Neural progenitor cell (in vitro differentiated cells): ENCODE data around the gene SPINT3. TPM values are rescaled to one million over a fixed set of nuclear protein-coding genes. Genes with fewer than 3 reads are reported as not detected.

Experiments used
- DNase-seq: peaks from one replicate; pipeline ENCODE4 v3.0.0-alpha.2; 2016; ENCODE audit warnings: low spot score
- H2AFZ ChIP-seq: fragments of 200-600 bp; sonication (generic); replicated peaks from 2 replicates; pipeline ENCODE4 v1.6.1; 2016; ENCODE audit warnings: antibody characterized with exemption
- H3F3A ChIP-seq: fragments of 200-600 bp; sonication (generic); 2 replicates; pipeline ENCODE4 v1.6.1; 2016; ENCODE audit warnings: antibody characterized with exemption, low read depth
- H3K27ac ChIP-seq: fragments of 200-600 bp; sonication (generic); 2 replicates; pipeline ENCODE4 v1.5.1; 2016; ENCODE audit warnings: mild to moderate bottlenecking
- H3K27me3 ChIP-seq: fragments of 200-600 bp; sonication (generic); 2 replicates; pipeline ENCODE4 v1.6.1; 2016; ENCODE audit warnings: mild to moderate bottlenecking, moderate library complexity
- H3K36me3 ChIP-seq: fragments of 200-600 bp; sonication (generic); 2 replicates; pipeline ENCODE4 v1.5.1; 2016
- H3K4me1 ChIP-seq: fragments of 200-600 bp; sonication (generic); 2 replicates; pipeline ENCODE4 v1.6.1; 2016; ENCODE audit warnings: mixed run types
- H3K4me2 ChIP-seq: fragments of 200-600 bp; sonication (generic); 2 replicates; pipeline ENCODE4 v1.6.1; 2016
- H3K4me3 ChIP-seq: fragments of 200-600 bp; sonication (generic); 2 replicates; pipeline ENCODE4 v1.5.1; 2016
- H3K79me2 ChIP-seq: fragments of 200-600 bp; sonication (generic); 2 replicates; pipeline ENCODE4 v1.6.1; 2016; ENCODE audit warnings: low read depth
- H3K9ac ChIP-seq: fragments of 200-600 bp; sonication (generic); 2 replicates; pipeline ENCODE4 v1.6.1; 2016
- H3K9me3 ChIP-seq: fragments of 200-600 bp; sonication (generic); 2 replicates; pipeline ENCODE4 v1.5.1; 2016; ENCODE audit warnings: low read depth
- H4K20me1 ChIP-seq: fragments of 200-600 bp; sonication (generic); 2 replicates; pipeline ENCODE4 v1.6.1; 2016; ENCODE audit warnings: low read depth
- H3K27ac Mint-ChIP-seq: 3 replicates; pipeline ENCODE4 v1.8.0; 2021; ENCODE audit warnings: mixed read lengths
- H3K27me3 Mint-ChIP-seq: 2 replicates; pipeline ENCODE4 v1.8.0; 2022; ENCODE audit warnings: low read depth, mild to moderate bottlenecking, inconsistent platforms, moderate library complexity, mixed read lengths; ENCODE audit not compliant: insufficient read depth
- H3K36me3 Mint-ChIP-seq: 3 replicates; pipeline ENCODE4 v1.8.0; 2021; ENCODE audit warnings: mixed read lengths
- H3K4me1 Mint-ChIP-seq: 3 replicates; pipeline ENCODE4 v1.8.0; 2021; ENCODE audit warnings: mixed read lengths
- H3K4me3 Mint-ChIP-seq: 3 replicates; pipeline ENCODE4 v1.8.0; 2021; ENCODE audit warnings: mild to moderate bottlenecking, moderate library complexity, mixed read lengths
- H3K9me3 Mint-ChIP-seq: 3 replicates; pipeline ENCODE4 v1.8.0; 2020; ENCODE audit warnings: mixed read lengths
- EZH2 ChIP-seq: fragments of 200-600 bp; sonication (generic); IDR thresholded peaks from 2 replicates; pipeline ENCODE4 v1.6.1; 2017; ENCODE audit warnings: antibody characterized with exemption, mild to moderate bottlenecking, moderate library complexity
- EZH2phosphoT487 ChIP-seq: fragments of 200-600 bp; sonication (generic); IDR thresholded peaks from 2 replicates; pipeline ENCODE4 v1.6.1; 2017; ENCODE audit warnings: antibody characterized with exemption
- small RNA-seq: library from RNA; depleted of rRNA; stranded (forward); fragments of <200 nt; gene quantifications from one replicate; pipeline ENCODE3, GENCODE V24; 2015
- total RNA-seq: library from RNA; depleted of rRNA; stranded (reverse); fragments of >200 nt; gene quantifications from 2 replicates; pipeline ENCODE4 v1.2.3, GENCODE V29; 2015; ENCODE audit warnings: low replicate concordance
- TF ChIP-seq, protein P1 (sequence below): fragments of 200-600 bp; sonication (generic); IDR thresholded peaks from 2 replicates; pipeline ENCODE4 v1.5.1; 2017; ENCODE audit warnings: antibody characterized with exemption, mild to moderate bottlenecking

SPINT3 gene
- total RNA-seq, 1 donor from 2014 or later: not detected

DNA sequence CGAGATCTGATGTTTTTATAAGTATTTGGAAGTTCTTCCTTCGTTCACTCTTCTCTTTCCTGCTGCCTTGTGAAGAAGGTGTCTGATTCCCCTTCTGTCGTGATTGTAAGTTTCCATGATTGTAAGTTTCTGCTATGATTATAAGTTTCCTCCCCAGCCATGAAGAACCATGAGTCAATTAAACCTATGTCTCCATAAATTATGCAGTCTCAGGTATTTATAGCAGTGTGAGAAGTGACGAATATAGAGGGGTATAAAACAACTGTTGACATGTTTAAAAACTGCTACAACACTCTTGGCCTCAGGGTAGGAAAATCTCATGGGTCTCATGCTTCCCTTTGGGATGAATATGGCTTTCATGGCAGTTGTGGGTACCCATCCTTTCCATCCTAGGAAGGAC lies 51.7 kb downstream of the SPINT3 start:
- Mint-ChIP-seq H3K4me3 (no peak overlapping the region), H3K27me3 (peaks cover 9% of the 10 kb centered on the region), H3K4me1 (peaks cover 6% of the 10 kb centered on the region), H3K9me3 (no peaks in the 10 kb centered on the region), H3K36me3 (no peaks in the 10 kb centered on the region), H3K27ac (no peak overlapping the region)
- no peak overlapping the region for H3K4me3 ChIP-seq
- H3K27ac ChIP-seq: no peak overlapping the region
- no peaks in the 10 kb centered on the region for H3K79me2 ChIP-seq
- no peaks in the 10 kb centered on the region for H3K4me1 ChIP-seq
- no peaks in the 10 kb centered on the region for H3K9me3 ChIP-seq
- DNase-seq: no peak
- no peak overlapping the region for H3K4me2 ChIP-seq
- H4K20me1 ChIP-seq: no peaks in the 10 kb centered on the region
- no peak overlapping the region for H2AFZ ChIP-seq
- H3K36me3 ChIP-seq: no peaks in the 10 kb centered on the region
- H3K9ac ChIP-seq: no peak overlapping the region
- peaks cover 35% of the 10 kb centered on the region for H3K27me3 ChIP-seq
- no peaks in the 10 kb centered on the region for H3F3A ChIP-seq
- no peak for TF ChIP-seq EZH2
- TF ChIP-seq EZH2phosphoT487: no peak
- TF ChIP-seq, protein P1, sequence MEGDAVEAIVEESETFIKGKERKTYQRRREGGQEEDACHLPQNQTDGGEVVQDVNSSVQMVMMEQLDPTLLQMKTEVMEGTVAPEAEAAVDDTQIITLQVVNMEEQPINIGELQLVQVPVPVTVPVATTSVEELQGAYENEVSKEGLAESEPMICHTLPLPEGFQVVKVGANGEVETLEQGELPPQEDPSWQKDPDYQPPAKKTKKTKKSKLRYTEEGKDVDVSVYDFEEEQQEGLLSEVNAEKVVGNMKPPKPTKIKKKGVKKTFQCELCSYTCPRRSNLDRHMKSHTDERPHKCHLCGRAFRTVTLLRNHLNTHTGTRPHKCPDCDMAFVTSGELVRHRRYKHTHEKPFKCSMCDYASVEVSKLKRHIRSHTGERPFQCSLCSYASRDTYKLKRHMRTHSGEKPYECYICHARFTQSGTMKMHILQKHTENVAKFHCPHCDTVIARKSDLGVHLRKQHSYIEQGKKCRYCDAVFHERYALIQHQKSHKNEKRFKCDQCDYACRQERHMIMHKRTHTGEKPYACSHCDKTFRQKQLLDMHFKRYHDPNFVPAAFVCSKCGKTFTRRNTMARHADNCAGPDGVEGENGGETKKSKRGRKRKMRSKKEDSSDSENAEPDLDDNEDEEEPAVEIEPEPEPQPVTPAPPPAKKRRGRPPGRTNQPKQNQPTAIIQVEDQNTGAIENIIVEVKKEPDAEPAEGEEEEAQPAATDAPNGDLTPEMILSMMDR: no peak

DNA sequence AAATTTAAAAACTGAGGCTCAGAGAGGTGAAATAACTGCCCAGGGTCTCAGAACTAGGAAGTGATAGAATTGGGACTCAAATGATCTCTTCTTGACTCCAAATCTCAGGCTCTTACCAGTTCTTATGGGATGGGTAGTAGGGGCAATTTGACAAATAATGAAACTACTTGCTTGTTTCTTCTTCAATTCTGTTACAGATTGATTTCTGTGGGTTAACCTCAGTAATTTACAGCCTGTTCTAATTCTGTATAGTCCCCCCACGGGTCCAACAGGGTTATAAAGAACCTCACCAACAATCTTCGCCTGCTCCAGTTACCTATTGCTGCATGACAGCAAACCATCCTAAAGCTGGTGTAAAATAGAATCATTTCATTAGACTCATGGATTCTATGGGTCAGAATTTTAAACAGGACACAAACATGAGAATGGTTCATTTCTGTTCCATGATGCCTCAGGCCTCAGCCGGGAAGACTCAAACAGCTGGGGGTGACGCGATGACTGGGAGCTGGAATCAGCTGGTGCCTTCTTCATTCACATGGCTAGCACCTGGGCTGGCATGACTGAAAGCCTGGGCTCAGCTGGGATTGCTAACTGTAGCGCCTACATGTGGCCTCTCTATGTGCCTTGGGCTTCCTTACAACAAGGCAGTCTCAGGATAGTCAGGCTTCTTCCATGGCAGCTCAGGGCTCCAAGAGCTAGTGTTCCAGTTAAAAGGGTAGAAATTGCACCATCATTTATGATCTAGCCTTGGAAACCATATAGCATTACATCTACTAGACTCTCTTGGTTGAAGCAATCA lies 52.5 kb downstream of the SPINT3 start:
- H3K27me3 Mint-ChIP-seq: peaks cover 5% of the 10 kb centered on the region
- H3K36me3 Mint-ChIP-seq: no peaks in the 10 kb centered on the region
- no peak overlapping the region for H3K4me3 Mint-ChIP-seq
- no peaks in the 10 kb centered on the region for H3K9me3 ChIP-seq
- TF ChIP-seq, protein P1: no peak
- TF ChIP-seq EZH2: no peak
- TF ChIP-seq EZH2phosphoT487: no peak
- H3K36me3 ChIP-seq: no peaks in the 10 kb centered on the region
- H2AFZ ChIP-seq: no peak overlapping the region
- H3K9ac ChIP-seq: no peak overlapping the region
- H3F3A ChIP-seq: no peaks in the 10 kb centered on the region
- H4K20me1 ChIP-seq: no peaks in the 10 kb centered on the region
- no peaks in the 10 kb centered on the region for H3K79me2 ChIP-seq
- H3K9me3 Mint-ChIP-seq: no peaks in the 10 kb centered on the region
- no peak for DNase-seq
- no peaks in the 10 kb centered on the region for H3K4me1 Mint-ChIP-seq
- no peak overlapping the region for H3K27ac ChIP-seq
- H3K4me2 ChIP-seq: no peak overlapping the region
- H3K27me3 ChIP-seq: peaks cover 29% of the 10 kb centered on the region
- no peak overlapping the region for H3K4me3 ChIP-seq
- H3K27ac Mint-ChIP-seq: no peak overlapping the region
- H3K4me1 ChIP-seq: no peaks in the 10 kb centered on the region

Small RNA genes within 50 kb of the gene (small RNA-seq; reads per million reads assigned to genes)
- gene AL031663.1: not detected
- not detected for gene HSPD1P21
- gene RNA5SP485: not detected

Other genes starting within 250 kb of the SPINT3 start
- gene RBPJL, start 208.8 kb downstream of the SPINT3 start, total RNA-seq: not detected in 2 replicates
- gene MATN4, start 207.3 kb downstream of the SPINT3 start, total RNA-seq: 0.06 TPM in 1 of 2 replicates, not detected in the other
- gene SDC4, start 167.2 kb downstream of the SPINT3 start, total RNA-seq: 19.3 and 27.6 TPM in 2 replicates
- gene SYS1, start 152.5 kb downstream of the SPINT3 start, total RNA-seq: 10.5 and 21.5 TPM in 2 replicates
- 0.06 TPM in 1 of 2 replicates, not detected in the other for gene TP53TG5, start 137.3 kb downstream of the SPINT3 start, total RNA-seq
- gene DBNDD2, start 107.3 kb downstream of the SPINT3 start, total RNA-seq: 10.2 and 15.1 TPM in 2 replicates
- 24.5 and 57.3 TPM in 2 replicates for gene PIGT, start 99.5 kb downstream of the SPINT3 start, total RNA-seq
- gene WFDC2, start 45.9 kb downstream of the SPINT3 start, total RNA-seq: 2.7 and 5.8 TPM in 2 replicates
- gene WFDC6, start 23.9 kb upstream of the SPINT3 start, total RNA-seq: not detected in 2 replicates
- gene EPPIN, start 31.8 kb upstream of the SPINT3 start, total RNA-seq: not detected in 2 replicates
- not detected in 2 replicates for gene WFDC8, start 63.7 kb upstream of the SPINT3 start, total RNA-seq
- not detected in 2 replicates for gene WFDC10A, start 114.1 kb upstream of the SPINT3 start, total RNA-seq
- not detected in 2 replicates for gene WFDC9, start 115.7 kb upstream of the SPINT3 start, total RNA-seq
- gene WFDC11, start 154.6 kb upstream of the SPINT3 start, total RNA-seq: not detected in 2 replicates
- gene WFDC13, start 186.4 kb upstream of the SPINT3 start, total RNA-seq: not detected in 2 replicates
- not detected in 2 replicates for gene WFDC10B, start 189.4 kb upstream of the SPINT3 start, total RNA-seq
- not detected in 2 replicates for gene SPINT4, start 206.7 kb upstream of the SPINT3 start, total RNA-seq